HS-27A (cell line): Measurements from ENCODE around the gene FGD4.
"Not testable (repeated sequence)": the region's sequence is repeated elsewhere in the genome, so short reads cannot be mapped to it uniquely, and the experiment has no call there.

Source experiments
- DNase-seq: peaks from one replicate; pipeline ENCODE4 v3.0.0-alpha.2; 2012; ENCODE audit warnings: low read depth, missing footprints

The FGD4 gene

GRCh38 chr12:32561931-32562341, 162.6 kb downstream of the FGD4 start:
- DNase-seq = no peak

DNA sequence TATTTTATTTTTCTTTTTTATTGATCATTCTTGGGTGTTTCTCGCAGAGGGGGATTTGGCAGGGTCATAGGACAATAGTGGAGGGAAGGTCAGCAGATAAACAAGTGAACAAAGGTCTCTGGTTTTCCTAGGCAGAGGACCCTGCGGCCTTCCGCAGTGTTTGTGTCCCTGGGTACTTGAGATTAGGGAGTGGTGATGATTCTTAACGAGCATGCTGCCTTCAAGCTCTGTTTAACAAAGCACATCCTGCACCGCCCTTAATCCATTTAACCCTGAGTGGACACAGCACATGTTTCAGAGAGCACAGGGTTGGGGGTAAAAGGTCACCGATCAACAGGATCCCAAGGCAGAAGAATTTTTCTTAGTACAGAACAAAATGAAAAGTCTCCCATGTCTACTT, 163.1 kb downstream of the FGD4 start:
- DNase-seq = not testable (repeated sequence)

GRCh38 chr12:32566663-32567295, 167.4 kb downstream of the FGD4 start:
- DNase-seq = no peak

DNA sequence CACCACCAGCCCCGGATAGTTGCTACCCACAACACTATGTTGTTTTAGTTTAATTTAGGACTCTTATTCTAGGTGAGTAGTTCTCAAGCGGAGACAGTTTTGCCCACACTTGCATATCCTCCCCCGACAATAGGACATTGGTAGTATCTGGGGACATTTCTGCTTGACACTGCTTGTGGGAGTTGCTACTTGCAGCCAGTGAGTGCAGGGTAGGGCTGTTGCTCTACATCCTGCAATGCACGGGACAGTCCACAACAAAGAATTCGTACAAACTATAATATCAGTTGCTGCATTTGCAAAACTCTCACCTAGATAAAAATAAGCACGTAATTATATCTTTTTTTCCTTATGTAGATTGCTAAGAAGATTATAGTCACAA, 167.9 kb downstream of the FGD4 start:
- no peak for DNase-seq

DNA sequence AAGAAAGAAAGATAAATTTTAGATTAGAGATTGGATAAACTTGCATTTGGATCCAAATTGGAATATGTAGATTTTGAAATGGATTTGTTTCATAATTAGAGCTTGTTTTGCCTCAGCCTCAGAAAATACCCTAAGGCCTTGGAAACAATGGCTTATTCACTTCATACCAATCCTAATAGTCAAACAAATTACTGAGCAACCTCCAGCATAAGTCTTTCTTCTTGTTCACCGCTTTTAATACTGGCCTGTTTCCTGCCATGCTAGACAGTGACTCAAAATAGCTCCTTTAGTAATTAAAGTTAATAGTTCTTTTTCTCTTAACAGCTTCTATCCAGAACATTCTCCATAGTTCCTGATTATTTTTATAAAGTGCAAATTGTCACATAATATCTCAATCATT, 168.9 kb downstream of the FGD4 start:
- peak; percentile 55 for DNase-seq

DNA sequence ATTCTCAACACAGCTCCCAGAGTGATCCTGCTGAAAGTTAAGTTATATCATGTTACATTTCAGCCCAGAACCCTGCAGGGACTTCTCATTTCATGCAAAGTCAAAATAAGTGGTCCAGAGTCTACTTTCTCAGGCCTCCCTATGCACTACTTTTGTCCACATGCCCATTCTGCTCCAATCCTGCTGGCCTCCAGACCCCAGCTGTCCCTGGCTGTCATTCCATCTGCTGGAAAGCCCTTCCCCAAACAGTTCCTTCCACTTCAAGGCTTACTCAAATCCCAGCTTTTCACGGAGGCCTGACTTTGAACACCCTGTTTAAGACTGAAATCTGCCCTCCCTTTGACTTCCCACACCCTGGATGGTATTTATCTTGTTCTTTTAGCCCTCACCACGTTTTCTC, 169.9 kb downstream of the FGD4 start:
- DNase-seq = no peak

- no peak for DNase-seq
Observed at GRCh38 chr12:32574585-32574984, 175.2 kb downstream of the FGD4 start.

DNA sequence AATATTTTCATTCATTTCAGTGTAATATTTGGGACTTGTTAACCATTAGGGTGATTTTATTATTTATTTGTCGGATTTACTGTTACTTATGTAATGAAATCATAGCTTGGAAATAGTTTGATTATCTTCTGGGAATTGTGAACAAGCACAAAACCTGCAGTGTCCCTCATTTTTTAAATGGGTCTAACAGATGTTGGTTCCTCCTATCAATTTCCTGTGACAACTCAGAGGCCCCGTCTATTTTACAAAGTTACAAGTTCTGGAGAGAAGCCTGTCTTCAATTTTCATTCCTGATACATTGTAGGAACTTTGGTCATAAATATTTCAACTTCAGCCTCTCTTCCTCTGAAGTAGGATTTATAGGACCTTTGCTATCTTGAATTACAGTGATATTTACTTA, 178.0 kb downstream of the FGD4 start:
- DNase-seq = no peak

GRCh38 chr12:32583534-32583933, 184.2 kb downstream of the FGD4 start:
- DNase-seq = peak; percentile 15

- no peak for DNase-seq
Observed at GRCh38 chr12:32585680-32586079, 186.3 kb downstream of the FGD4 start.

GRCh38 chr12:32586390-32586789, 187.0 kb downstream of the FGD4 start:
- peak; percentile 54 for DNase-seq

- DNase-seq = no peak
Observed at GRCh38 chr12:32587581-32588495, 188.5 kb downstream of the FGD4 start.

DNA sequence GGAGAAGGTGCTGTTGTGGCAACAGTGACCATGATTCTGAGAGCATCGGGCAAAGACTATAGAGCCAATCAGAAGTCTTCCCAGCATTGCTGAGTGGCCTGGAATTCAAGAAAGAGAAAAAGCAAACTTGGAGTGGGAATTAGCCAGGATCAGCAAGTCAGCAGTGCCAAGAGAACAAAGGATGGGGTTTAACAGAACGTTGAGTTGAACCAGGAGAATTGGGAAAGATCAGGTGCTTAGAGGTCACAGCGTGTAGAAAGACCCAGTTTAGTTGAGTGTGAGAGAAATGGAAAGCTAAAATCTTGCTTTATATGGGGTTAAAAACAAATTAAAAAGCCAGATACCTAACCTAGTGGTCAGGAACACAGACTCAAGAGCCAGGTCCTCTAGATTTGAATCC, 189.2 kb downstream of the FGD4 start:
- no peak for DNase-seq

GRCh38 chr12:32589165-32589865, 190.0 kb downstream of the FGD4 start:
- no peak for DNase-seq

DNA sequence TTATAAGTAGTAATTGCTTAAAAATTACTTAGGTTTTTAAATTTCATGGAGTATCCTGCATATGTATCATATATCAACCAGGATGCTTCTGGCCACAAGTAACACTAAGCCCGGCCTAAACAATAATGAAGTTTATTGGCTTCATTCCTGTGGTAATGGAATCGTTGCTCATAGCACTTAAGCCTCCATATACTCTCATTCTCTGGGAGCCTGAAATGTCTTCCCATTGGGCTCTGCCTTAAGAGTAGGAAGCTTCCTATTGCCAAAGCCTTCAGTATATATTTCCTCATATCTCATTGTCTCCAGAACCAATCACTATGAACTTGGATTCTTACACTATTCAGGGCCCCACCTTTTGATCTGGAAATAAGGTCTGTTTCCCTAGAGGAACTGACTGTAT, 195.9 kb downstream of the FGD4 start:
- DNase-seq = peak; percentile 59

- no peak for DNase-seq
Observed at GRCh38 chr12:32596030-32596429, 196.7 kb downstream of the FGD4 start.

DNA sequence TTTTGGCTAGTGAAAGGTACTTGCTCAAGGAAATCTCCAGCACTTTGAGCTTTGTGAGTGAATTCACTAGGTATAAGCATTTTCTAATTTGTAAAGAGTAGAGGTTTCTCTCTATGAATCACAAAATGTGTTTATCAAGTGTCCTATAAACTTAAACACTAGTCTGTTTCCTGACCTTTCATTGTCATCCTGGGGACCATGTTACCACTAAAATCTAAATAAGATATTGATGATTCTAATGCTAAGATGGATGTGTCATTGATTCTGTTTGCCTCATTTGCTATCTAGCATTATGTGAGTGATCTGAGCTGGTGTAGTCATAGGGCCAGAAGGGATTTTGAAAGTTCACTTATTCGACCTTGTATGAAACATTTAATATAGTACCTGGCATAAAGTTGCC, 199.3 kb downstream of the FGD4 start:
- DNase-seq = no peak

GRCh38 chr12:32600681-32601080, 201.3 kb downstream of the FGD4 start:
- no peak for DNase-seq

- DNase-seq = no peak
Observed at GRCh38 chr12:32603071-32603470, 203.7 kb downstream of the FGD4 start.

- no peak for DNase-seq
Observed at GRCh38 chr12:32603858-32604257, 204.5 kb downstream of the FGD4 start.

GRCh38 chr12:32604565-32604964, 205.2 kb downstream of the FGD4 start:
- no peak for DNase-seq

DNA sequence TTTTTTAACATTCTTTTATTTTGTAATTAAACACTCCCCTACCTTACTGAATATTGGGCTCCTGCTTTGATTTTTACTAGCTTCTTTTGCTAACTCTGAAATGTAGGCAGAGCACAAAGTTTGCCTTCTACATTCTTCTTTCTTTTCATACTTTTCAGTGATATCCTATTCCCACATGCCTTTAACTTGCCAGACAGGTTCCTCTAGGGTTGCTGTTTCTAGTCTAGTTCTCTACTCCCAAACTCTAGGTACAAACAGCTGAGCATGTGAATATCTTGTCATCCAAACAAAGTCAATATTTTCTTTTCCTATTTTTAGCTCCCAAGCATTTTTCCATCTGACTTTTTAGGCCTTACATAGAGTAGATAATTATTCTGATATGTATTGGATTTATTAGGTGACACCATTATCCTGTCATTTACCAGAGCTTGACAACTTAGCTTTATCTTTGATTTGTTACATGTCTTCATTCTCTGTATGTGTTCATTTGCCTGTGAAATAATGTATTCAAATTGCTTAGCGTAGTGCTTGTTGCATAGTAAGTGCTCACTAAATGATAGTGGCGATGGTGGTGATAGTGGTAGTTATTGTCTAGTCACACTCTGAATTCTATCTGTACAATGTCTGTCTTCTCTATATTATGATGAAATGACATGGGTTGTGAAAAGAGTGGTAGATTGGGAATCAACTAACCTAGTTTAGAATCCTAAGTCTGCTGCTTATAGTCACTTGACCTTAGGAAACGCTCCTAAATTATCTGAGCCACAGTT, 206.2 kb downstream of the FGD4 start:
- no peak for DNase-seq
